Stimulated activated CD4-positive, alpha-beta T cell treated with anti-CD3 and anti-CD28 coated beads, TNF-alpha, amount 100 ng/mL, for 1 hour (primary cell): ENCODE data around the gene DPEP1.

ENCODE experiments used
- DNase-seq, 3 donors: peaks; one replicate each; pipeline ENCODE4 v3.0.0-alpha.2; 2020; ENCODE audit warnings: low read depth in 3 of 3, low spot score in 1 of 3

The DPEP1 gene

DNA sequence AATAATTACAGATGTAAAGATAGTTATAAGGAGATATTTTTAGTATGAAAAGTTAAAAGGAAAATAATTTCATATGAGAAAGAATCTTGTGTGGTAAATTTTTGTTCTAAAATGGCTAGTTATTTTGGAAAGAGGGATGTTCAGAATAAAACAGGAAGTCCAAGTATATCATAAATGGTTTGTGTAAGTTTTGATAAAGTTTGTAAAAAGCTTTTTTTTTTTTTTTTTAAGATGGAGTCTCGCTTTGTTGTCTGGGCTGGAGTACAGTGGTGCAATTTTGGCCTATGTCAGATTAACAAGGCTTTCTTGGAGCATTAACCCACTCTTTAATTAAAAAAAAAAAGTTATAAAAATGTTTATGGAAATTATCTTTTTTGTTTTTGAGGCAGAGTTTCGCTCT, 64.8 kb downstream of the DPEP1 start:
- no peak for DNase-seq

DNA sequence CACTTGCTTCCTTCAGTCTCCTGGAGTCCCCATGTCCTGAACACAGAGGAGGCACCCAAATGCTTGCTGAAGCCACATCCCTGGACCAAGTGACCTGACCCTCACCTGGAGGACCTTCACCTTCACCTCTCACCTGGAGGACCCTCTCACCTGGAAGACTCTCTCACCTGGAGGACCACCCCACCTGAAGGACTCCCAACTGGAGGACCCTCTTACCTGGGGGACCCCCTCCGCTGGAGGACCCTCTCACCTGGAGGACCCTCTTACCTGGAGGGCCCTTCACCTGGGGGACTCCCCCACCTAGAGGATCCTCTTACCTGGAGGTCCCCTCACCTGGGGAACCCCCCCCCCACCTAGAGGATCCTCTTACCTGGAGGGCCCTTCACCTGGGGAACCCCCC, 72.5 kb downstream of the DPEP1 start:
- no peak for DNase-seq

DNA sequence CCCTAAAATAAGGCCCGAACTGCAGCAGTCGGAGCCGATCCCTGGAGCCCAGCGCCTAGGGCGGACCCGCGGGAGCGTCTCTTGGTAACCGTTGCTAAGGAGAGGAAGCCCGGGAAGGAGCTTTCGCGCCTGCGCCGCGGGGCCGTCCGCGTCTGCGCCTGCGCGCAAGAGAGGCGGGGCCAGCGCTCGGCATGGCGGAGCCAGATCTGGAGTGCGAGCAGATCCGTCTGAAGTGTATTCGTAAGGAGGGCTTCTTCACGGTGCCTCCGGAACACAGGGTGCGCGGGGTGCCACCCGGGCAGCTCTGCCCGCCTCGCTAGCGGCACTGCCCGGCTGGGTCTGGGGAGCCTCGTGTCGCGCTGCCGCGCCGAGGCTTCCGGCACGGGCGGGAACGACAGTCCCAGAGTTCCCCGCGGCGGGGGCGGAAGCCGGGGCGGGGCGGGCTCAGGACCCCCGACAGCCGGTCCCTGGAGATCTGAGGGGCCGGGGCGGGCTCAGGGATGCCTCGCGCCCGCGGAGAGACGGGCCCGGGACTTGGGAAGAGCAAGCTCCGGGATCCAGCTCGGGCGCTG, 73.2 kb downstream of the DPEP1 start, which contains the start of gene CDK10:
CDK10 (plus strand) TSS at position 170 of the 572 bp plus-strand sequence; CDS start at position 192, 22 bp downstream.
- peak; percentile 68 to 92 (median 83) for DNase-seq

DNA sequence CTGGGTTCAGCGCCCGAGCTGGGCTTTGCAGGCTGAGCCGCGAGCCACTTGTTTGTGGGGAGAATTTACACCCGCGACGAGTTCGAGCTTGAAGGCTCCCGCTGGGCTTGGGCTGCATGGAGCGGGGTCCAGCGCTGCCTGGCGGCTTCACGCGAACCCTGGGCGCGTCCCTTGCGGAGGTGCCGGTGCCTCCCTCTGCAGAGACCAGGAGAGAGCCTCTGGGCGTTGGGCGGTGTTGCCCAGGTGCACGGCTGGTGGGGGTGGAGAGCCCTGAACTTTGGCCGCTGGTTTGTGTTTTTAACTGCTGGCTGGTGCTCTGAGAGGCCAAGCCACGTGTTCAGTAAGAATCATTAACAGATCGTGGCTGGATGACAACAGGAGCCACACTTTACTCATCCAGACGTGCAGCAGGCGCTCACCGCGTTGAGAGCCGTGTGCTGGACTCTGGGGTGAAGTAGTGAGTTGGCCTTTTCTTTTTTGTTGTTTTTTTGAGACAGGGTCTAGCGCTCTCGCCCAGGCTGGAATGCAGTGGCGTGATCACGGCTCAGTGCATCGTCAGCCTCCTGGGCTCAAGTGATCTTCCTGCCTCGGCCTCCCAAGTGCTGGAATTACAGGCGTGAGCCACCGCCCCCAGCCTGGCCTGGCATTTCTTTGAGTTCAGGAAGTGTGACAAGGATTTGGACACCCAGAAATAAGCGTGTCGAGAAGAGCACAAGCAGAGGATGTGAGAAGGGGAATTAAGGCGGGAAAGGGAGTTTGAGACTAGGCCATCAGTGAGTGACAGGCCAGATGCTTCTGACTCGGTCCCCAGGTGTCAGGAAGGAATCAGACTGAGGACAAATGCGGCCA, 73.9 kb downstream of the DPEP1 start:
- DNase-seq: no peak
